Measurements from ENCODE around the gene UBALD1.
"Not testable (repeated sequence)": the region's sequence is repeated elsewhere in the genome, so short reads cannot be mapped to it uniquely, and the experiment has no call there.

Gene UBALD1

DNA sequence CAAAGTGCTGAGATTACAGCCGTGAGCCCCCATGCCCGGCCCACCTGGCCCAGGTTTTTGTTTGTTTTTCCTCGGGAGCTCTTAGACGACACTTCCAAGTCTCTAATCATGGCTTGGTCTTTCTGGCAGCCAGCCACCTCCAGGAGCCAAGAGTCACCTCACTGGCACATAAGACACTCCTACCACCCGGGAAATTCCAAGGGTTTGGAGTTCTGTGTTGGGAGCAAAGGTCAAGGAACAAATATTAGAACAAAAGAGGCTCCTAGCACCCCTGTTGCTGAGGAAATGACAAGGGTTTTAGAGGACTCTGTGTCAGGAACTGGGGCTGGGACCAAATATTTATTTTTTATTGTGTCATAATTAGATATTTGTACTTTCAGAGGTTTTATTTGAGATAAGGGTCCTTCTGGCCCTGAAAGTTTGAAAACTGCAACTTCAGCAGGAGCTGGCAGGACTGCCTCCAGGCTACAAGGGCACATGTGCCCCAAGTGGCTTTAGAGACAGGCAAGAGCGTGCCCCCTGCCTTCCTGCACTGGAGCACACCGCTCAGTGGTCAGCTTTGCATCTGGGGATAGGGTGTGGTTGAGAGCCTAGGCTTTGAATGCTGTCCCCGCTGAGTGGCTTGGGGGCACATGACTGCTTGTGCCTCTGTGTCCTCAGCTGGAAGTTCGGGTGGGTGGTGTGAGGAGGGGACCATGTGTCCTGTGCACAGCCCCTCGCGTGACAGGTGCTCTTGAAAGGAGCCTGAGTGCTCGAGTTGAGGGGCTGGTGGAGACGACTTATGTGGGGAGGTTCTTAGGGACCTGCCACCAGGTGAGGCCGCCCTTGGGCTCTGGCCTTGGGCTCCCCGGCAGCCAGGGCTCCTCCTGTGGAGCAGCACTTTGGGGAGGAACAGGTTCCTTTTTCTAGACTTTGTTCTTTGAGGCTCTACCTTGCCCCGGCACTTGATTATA, 39.6 kb upstream of the UBALD1 start:
- TF ChIP-seq, protein P1, sequence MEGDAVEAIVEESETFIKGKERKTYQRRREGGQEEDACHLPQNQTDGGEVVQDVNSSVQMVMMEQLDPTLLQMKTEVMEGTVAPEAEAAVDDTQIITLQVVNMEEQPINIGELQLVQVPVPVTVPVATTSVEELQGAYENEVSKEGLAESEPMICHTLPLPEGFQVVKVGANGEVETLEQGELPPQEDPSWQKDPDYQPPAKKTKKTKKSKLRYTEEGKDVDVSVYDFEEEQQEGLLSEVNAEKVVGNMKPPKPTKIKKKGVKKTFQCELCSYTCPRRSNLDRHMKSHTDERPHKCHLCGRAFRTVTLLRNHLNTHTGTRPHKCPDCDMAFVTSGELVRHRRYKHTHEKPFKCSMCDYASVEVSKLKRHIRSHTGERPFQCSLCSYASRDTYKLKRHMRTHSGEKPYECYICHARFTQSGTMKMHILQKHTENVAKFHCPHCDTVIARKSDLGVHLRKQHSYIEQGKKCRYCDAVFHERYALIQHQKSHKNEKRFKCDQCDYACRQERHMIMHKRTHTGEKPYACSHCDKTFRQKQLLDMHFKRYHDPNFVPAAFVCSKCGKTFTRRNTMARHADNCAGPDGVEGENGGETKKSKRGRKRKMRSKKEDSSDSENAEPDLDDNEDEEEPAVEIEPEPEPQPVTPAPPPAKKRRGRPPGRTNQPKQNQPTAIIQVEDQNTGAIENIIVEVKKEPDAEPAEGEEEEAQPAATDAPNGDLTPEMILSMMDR (conservative IDR thresholded peaks at IDR 0.05; ENCODE audit: low read depth) = no peak
- H3K27ac ChIP-seq = peak overlapping the region; percentile 51
- CTCF ChIA-PET = no interaction called here
- DNase-seq (ENCODE audit: low spot score) = no peak
- POLR2A ChIA-PET (ENCODE audit: low non-redundant PET) = no interaction called here

- H3K27ac ChIP-seq = peak overlapping the region; percentile 51
- TF ChIP-seq, protein P1 (conservative IDR thresholded peaks at IDR 0.05; ENCODE audit: low read depth) = no peak
- ChIA-PET CTCF (no interaction called here), POLR2A (ENCODE audit: low non-redundant PET) (no interaction called here)
- DNase-seq (ENCODE audit: low spot score) = no peak
These were observed 37.9 kb upstream of the UBALD1 start for GRCh38 chr16:4652561-4652960.

GRCh38 chr16:4651827-4652226, 37.1 kb upstream of the UBALD1 start:
- ChIA-PET POLR2A (ENCODE audit: low non-redundant PET) (no interaction called here), CTCF (no interaction called here)
- no peak overlapping the region for H3K27ac ChIP-seq
- DNase-seq (ENCODE audit: low spot score) = no peak
- TF ChIP-seq, protein P1 (conservative IDR thresholded peaks at IDR 0.05; ENCODE audit: low read depth) = no peak

DNA sequence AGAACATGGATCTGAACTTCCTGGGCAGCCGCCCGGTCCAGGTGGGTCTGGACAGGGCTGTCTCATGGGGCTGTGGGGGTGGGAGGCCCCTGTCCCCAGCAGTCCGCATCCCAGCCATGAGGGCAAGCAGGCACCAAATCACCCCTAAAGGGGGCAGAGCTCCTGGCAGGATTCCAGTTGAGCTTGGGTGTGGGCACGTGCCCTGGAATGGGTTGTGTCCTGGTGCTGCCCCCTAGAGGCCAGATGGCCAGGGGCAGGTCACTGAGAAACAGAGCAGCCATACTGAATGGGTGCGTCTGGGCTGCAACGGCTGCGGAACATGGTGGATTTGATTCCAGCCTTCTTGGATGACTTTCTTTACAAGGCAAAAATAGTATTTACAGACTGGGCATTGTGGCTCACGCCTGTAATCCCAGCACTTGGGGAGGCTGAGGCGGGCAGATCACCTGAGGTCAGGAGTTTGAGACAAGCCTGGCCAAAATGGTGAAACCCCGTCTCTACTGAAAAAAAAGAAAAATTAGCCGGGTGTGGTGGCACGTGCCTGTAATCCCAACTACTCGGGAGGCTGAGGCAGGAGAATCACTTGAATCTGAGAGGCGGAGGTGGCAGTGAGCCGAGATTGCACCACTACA, 35.9 kb upstream of the UBALD1 start:
- DNase-seq (ENCODE audit: low spot score) = peak; percentile 77

DNA sequence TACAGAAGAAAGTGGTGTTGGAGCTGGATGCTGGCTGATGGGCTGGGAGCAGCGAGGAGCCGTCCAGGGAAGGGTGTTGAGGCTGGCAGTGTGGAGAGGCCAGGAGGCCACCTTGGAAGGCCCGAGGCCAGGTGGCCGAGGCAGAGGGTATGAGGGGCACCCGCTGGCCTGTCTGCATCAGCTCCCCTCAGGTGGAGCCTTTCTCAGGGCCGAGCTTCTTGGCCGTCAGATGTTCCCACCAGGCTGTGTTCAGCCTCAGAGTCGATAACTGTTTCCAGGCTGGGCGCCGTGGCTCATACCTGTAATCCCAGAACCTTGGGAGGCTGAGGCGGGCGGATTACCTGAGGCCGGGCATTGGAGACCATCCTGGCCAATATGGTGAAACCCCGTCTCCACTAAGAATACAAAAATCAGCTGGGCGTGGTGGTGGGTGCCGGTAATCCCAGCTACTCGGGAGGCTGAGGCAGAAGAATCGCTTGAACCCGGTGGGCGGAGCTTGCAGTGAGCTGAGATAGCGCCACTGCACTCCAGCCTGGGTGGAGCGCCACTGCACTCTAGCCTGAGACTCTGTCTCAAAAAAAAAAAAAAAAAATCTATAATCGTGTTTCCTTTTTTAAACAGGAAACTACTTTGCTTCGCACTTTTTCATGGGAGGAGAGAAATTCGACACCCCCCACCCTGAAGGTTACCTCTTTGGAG, 35.2 kb upstream of the UBALD1 start:
- ChIA-PET CTCF (interaction anchor here (0.5 to 0.9 kb wide), 7 partner anchors 16 to 230 kb away, joined by 3 to 5 read pairs (median 3); partner anchors contain the start of gene C16orf96), POLR2A (ENCODE audit: low non-redundant PET) (no interaction called here)
- H3K27ac ChIP-seq = peak overlapping the region; percentile 11
- TF ChIP-seq, protein P1 (conservative IDR thresholded peaks at IDR 0.05; ENCODE audit: low read depth) = no peak
- DNase-seq (ENCODE audit: low spot score) = no peak

More for the DNA sequence above, 35.9 kb upstream of the UBALD1 start:
- TF ChIP-seq, protein P1 (conservative IDR thresholded peaks at IDR 0.05; ENCODE audit: low read depth) = peak; percentile 82
- H3K27ac ChIP-seq = peak overlapping the region; percentile 11; the same call in 1 of the 2 replicates
- CTCF ChIA-PET = interaction anchor here (0.5 to 0.9 kb wide), 8 partner anchors 17 to 230 kb away, joined by 3 to 8 read pairs (median 4); partner anchors contain the start of gene C16orf96
- POLR2A ChIA-PET (ENCODE audit: low non-redundant PET) = not testable (repeated sequence)

- TF ChIP-seq, protein P1 (conservative IDR thresholded peaks at IDR 0.05; ENCODE audit: low read depth) = no peak
- ChIA-PET CTCF (no interaction called here), POLR2A (ENCODE audit: low non-redundant PET) (no interaction called here)
- H3K27ac ChIP-seq = peak overlapping the region; percentile 11
- no peak for DNase-seq (ENCODE audit: low spot score)
These were observed 34.2 kb upstream of the UBALD1 start for GRCh38 chr16:4648917-4649316.

Data from RWPE1 (cell line).